Lower lobe of right lung (tissue), 2 donors: ENCODE results near the gene ARID2. TPM values are rescaled to one million over a fixed set of nuclear protein-coding genes. Genes with fewer than 3 reads are reported as not detected.

Source experiments
- ATAC-seq, 2 donors: fragments of 200-7000 bp; cut with Tn5 transposase; one replicate each; pipeline ENCODE4 v1.9.1; 2020 to 2022; ENCODE audit warnings: mild to moderate bottlenecking in 2 of 2, moderate library complexity in 2 of 2
- DNase-seq: peaks from one replicate; pipeline ENCODE4 v3.0.0-alpha.2; 2020
- H3K27ac ChIP-seq: fragments of 200-600 bp; one replicate; pipeline ENCODE4 v1.8.0; 2022
- H3K27me3 ChIP-seq: fragments of 200-600 bp; one replicate; pipeline ENCODE4 v1.8.0; 2022; ENCODE audit warnings: low read depth
- H3K36me3 ChIP-seq: fragments of 200-600 bp; one replicate; pipeline ENCODE4 v1.8.0; 2022; ENCODE audit warnings: mild to moderate bottlenecking
- H3K4me1 ChIP-seq: fragments of 200-600 bp; one replicate; pipeline ENCODE4 v1.8.0; 2022
- H3K4me3 ChIP-seq: fragments of 200-600 bp; one replicate; pipeline ENCODE4 v1.8.0; 2022; ENCODE audit warnings: mild to moderate bottlenecking
- H3K9me3 ChIP-seq: fragments of 200-600 bp; one replicate; pipeline ENCODE4 v1.8.0; 2022
- CTCF ChIP-seq: fragments of 200-600 bp; IDR thresholded peaks from one replicate; pipeline ENCODE4 v1.8.0; 2022; ENCODE audit warnings: antibody characterized with exemption, mild to moderate bottlenecking
- intact Hi-C: fragments of 100-400 bp; cut with DNase I; formaldehyde crosslinking; loops from one replicate; pipeline ENCODE4 v1.11.0; 2022
- total RNA-seq: library from RNA; stranded (reverse); fragmentation: NEBNext Ultra II Directional; extraction: Animal tissue kit (Norgen Biotek cat#: 25700); gene quantifications from one replicate; pipeline ENCODE4 v1.2.1, GENCODE V29; 2021
- donor health status: DM: no; HTN: yes; CAD: no; lungs with severe emphysema.

ARID2 gene
- total RNA-seq, 1 donor from 2014 or later: 26.3 TPM

- Histone ChIP-seq H3K36me3 (peaks cover 83% of the 10 kb centered on the region), H3K27ac (no peak overlapping the region), H3K9me3 (no peaks in the 10 kb centered on the region), H3K27me3 (no peaks in the 10 kb centered on the region), H3K4me3 (no peak overlapping the region), H3K4me1 (no peaks in the 10 kb centered on the region)
- intact Hi-C loops: no loop called here
- no peak for ATAC-seq
- DNase-seq: no peak
- TF ChIP-seq CTCF: no peak
Measured at GRCh38 chr12:45944771-45945170, 215.3 kb downstream of the ARID2 start.

- no peak for TF ChIP-seq CTCF
- Histone ChIP-seq H3K9me3 (no peaks in the 10 kb centered on the region), H3K27ac (no peak overlapping the region), H3K36me3 (peaks cover 87% of the 10 kb centered on the region), H3K4me3 (no peak overlapping the region), H3K4me1 (no peaks in the 10 kb centered on the region), H3K27me3 (no peaks in the 10 kb centered on the region)
- intact Hi-C loops: no loop called here
- no peak for ATAC-seq
- no peak for DNase-seq
Measured at GRCh38 chr12:45946435-45946834, 216.9 kb downstream of the ARID2 start.

GRCh38 chr12:45948546-45948945, 219.0 kb downstream of the ARID2 start:
- H3K27me3 ChIP-seq: no peaks in the 10 kb centered on the region
- no peak overlapping the region for H3K27ac ChIP-seq
- no peak overlapping the region for H3K4me3 ChIP-seq
- intact Hi-C loops: no loop called here
- no peaks in the 10 kb centered on the region for H3K9me3 ChIP-seq
- H3K36me3 ChIP-seq: peaks cover 66% of the 10 kb centered on the region
- DNase-seq (no peak), ATAC-seq (no peak)
- no peaks in the 10 kb centered on the region for H3K4me1 ChIP-seq
- TF ChIP-seq CTCF: no peak
